Activated CD4-positive, alpha-beta T cell treated with anti-CD3 and anti-CD28 coated beads for 36 hours (primary cell): Measurements from ENCODE around the gene FAM180A. TPM values are rescaled to one million over a fixed set of nuclear protein-coding genes. Genes with fewer than 3 reads are reported as not detected.

Experiments used
- ATAC-seq: fragments of 200-7000 bp; cut with Tn5 transposase; one replicate; pipeline ENCODE4 v1.10.0; 2021; ENCODE audit warnings: mild to moderate bottlenecking, moderate library complexity
- CTCF ChIA-PET: fragments of 350-600 bp; sonication (Branson Sonifier 250); formaldehyde crosslinking; loops from one replicate; lab custom pipeline; 2021; ENCODE audit warnings: antibody characterized with exemption; lab: Charles Lee
- POLR2A ChIA-PET: fragments of 350-600 bp; sonication (Branson Sonifier 250); formaldehyde crosslinking; loops from one replicate; lab custom pipeline; 2021; ENCODE audit warnings: antibody characterized with exemption, inconsistent platforms; lab: Charles Lee
- DNase-seq: peaks from one replicate; pipeline ENCODE4 v3.0.0-alpha.2; 2020
- H3K27ac Mint-ChIP-seq: one replicate; pipeline ENCODE4 v1.8.0; 2021; ENCODE audit warnings: mixed read lengths
- H3K27me3 Mint-ChIP-seq: one replicate; pipeline ENCODE4 v1.8.0; 2021; ENCODE audit warnings: mixed read lengths
- H3K36me3 Mint-ChIP-seq: one replicate; pipeline ENCODE4 v1.8.0; 2021; ENCODE audit warnings: low read depth, mixed read lengths
- H3K4me1 Mint-ChIP-seq: one replicate; pipeline ENCODE4 v1.8.0; 2021; ENCODE audit warnings: mixed read lengths
- H3K4me3 Mint-ChIP-seq: one replicate; pipeline ENCODE4 v1.8.0; 2021; ENCODE audit warnings: mild to moderate bottlenecking, moderate library complexity, mixed read lengths
- H3K9me3 Mint-ChIP-seq: one replicate; pipeline ENCODE4 v1.8.0; 2021; ENCODE audit warnings: low read depth, mixed read lengths
- intact Hi-C, 2 experiments: fragments of 100-400 bp; cut with DNase I in 1 of 2; cut with micrococcal nuclease in 1 of 2; formaldehyde crosslinking; loops; one replicate each; pipeline versions ENCODE4 v1.14.2 to v1.15.1; 2022 to 2024; cut with DNase I, micrococcal nuclease
- total RNA-seq, 2 experiments: library from RNA; stranded (reverse); gene quantifications; one replicate each; pipeline ENCODE4 v1.2.3, GENCODE V29; 2021

Gene FAM180A
- total RNA-seq, 2 experiments from 2014 or later = not detected

DNA sequence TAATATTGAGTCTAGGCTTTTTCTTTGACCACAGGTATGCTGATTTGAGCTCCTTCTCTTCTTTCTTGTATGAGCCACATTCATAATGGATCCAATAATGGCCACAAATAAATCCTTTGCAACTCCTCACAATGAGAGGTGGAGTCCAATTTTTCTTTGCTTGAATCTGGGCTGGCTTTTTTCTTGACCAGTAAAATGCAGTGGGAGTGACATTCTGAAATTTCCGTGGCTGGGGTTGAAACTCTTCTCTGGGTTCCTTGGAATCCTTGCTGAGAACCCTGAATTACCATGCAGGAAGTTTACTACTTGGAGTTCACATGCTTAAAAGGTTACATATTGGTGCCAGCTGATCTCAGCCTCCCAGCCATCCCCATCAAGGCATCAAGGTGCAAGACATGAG, 22.4 kb upstream of the FAM180A start:
- Mint-ChIP-seq H3K36me3 (no peaks in the 10 kb centered on the region), H3K4me1 (no peaks in the 10 kb centered on the region), H3K9me3 (no peaks in the 10 kb centered on the region), H3K27ac (no peak overlapping the region), H3K27me3 (peaks cover 9% of the 10 kb centered on the region), H3K4me3 (no peak overlapping the region)
- DNase-seq (no peak), ATAC-seq (no peak)
- intact Hi-C loops = no loop called here
- POLR2A ChIA-PET = no interaction called here
- CTCF ChIA-PET = interaction anchor here (0.8 kb wide), 1 partner anchor 98 kb away, joined by 3 read pairs; no protein-coding TSS in a partner anchor

DNA sequence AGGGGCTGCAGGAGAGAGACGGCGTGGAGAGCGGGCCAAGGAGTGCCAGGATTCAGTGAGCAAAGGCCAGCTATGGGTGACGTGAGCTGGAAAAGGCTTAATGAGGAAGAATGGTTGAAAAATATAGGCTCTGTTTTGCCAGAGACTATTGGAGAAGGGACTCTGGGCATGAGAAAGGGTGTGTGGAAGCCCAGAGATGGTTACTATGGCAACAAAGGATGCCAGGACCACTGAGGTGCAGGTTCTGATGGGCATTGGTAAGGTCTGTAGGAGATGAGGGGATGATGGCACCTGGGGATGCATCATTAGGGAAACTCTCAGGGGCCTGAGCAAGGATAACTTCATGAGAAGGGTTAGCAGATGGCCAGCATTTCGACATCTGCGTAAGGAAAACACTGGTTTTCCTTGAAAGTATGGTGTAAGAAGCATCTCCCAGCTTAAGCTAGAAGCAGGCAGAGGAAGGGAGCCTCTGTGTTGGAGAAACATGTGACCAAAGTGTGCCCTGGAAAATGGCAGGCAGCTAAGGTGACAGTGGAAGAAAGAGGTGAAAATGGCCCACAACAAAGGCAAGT, 21.6 kb upstream of the FAM180A start:
- DNase-seq (no peak), ATAC-seq (no peak)
- Mint-ChIP-seq H3K4me3 (no peak overlapping the region), H3K27ac (no peak overlapping the region), H3K36me3 (no peaks in the 10 kb centered on the region), H3K27me3 (peaks cover 14% of the 10 kb centered on the region), H3K9me3 (no peaks in the 10 kb centered on the region), H3K4me1 (no peaks in the 10 kb centered on the region)
- ChIA-PET CTCF (interaction anchor here (1.5 kb wide), 1 partner anchor 30 kb away, joined by 3 read pairs; no protein-coding TSS in a partner anchor), POLR2A (no interaction called here)
- intact Hi-C loops = no loop called here

DNA sequence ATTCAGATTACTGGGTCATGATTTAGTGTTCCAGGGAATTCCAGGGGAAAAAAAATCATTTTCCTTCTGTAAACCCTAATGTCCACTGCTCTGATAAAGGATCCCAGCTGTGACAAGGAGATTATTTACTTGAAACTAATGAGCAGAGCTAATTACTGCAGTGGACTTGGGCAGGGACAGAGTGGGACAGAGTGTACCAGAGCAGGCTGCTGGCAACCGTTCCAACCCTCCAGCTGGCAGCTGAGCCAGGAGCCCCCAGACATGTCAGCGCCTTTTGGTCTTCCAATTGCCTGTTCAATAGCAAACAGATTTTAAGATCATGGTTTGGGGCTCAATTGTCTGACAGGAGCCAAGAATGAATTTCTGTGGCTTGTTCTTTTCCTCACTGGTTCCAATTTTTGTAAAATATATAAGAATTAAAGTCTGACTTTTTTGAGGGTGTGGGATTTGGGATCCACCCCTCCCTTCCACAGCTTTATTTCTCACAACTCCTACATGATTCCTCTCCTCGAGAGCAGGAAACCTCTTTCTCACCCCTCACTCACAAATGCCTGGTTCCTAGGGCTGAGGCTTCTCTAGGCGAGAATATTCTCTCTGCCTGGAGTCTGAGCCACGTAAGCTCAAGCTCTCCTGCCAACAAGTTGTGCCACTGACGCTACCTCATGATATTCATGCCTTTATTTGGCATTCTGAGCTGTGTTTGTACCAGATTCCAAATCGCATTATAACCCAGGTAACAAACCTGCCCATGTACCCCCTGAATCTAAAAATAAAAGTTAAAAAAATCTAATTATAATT, 20.6 kb upstream of the FAM180A start:
- Mint-ChIP-seq H3K4me1 (no peaks in the 10 kb centered on the region), H3K4me3 (no peak overlapping the region), H3K36me3 (no peaks in the 10 kb centered on the region), H3K27me3 (peaks cover 16% of the 10 kb centered on the region), H3K27ac (no peak overlapping the region), H3K9me3 (no peaks in the 10 kb centered on the region)
- ChIA-PET CTCF (interaction anchor here (1.5 kb wide), 1 partner anchor 29 kb away, joined by 3 read pairs; no protein-coding TSS in a partner anchor), POLR2A (no interaction called here)
- intact Hi-C loops = no loop called here
- no peak for DNase-seq
- ATAC-seq = no peak

GRCh38 chr7:135768467-135768866, 19.9 kb upstream of the FAM180A start:
- no peaks in the 10 kb centered on the region for H3K4me1 Mint-ChIP-seq
- H3K9me3 Mint-ChIP-seq = no peaks in the 10 kb centered on the region
- ATAC-seq (no peak), DNase-seq (no peak)
- intact Hi-C loops = no loop called here
- H3K27ac Mint-ChIP-seq = no peak overlapping the region
- H3K36me3 Mint-ChIP-seq = no peaks in the 10 kb centered on the region
- peaks cover 20% of the 10 kb centered on the region for H3K27me3 Mint-ChIP-seq
- ChIA-PET POLR2A (no interaction called here), CTCF (no interaction called here)
- no peak overlapping the region for H3K4me3 Mint-ChIP-seq

DNA sequence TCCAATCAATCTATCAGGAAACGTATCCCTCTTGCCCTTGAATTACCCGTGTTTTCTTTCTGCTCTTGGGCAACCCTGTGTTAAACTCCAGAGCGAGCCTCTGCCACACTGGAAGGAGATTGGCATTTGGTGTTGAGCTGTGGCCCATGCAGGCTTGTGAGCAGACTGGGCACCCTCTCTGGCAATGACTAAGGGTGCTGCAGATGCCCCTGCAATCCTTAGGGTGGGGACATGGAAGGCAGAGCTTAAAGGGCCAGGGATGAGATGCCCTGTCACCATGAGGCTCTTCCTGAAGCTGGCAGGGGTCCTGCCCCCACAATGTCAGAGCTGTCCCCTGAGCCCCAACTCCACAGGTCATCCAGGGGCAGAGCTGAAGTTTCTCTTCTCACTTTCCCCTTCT, 19.5 kb upstream of the FAM180A start:
- POLR2A ChIA-PET = no interaction called here
- intact Hi-C loops = no loop called here
- ATAC-seq = no peak
- H3K36me3 Mint-ChIP-seq = no peaks in the 10 kb centered on the region
- CTCF ChIA-PET = no interaction called here
- H3K9me3 Mint-ChIP-seq = no peaks in the 10 kb centered on the region
- H3K4me1 Mint-ChIP-seq = no peaks in the 10 kb centered on the region
- H3K27me3 Mint-ChIP-seq = peaks cover 20% of the 10 kb centered on the region
- DNase-seq = no peak
- no peak overlapping the region for H3K27ac Mint-ChIP-seq
- no peak overlapping the region for H3K4me3 Mint-ChIP-seq

DNA sequence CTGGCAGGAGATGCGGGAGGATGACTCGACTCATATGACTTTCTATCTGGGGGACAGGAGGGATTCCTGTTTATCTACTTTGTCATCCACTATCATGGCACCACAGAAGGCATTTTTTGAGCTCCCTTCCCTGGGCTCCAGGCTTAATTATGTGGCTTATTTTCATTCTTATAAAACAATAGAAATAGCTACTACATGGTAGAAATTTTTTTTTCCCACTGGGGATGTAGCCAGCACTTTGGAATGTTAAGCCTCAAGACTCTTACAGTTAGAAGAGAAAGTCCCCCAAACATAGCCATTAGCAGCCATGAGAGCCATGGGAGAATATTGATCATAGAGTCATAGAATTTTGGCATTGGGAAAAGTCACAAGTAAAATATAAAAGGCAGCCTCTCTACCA, 14.6 kb upstream of the FAM180A start:
- ChIA-PET CTCF (no interaction called here), POLR2A (no interaction called here)
- Mint-ChIP-seq H3K27me3 (peaks cover 34% of the 10 kb centered on the region), H3K4me1 (no peaks in the 10 kb centered on the region), H3K27ac (no peak overlapping the region), H3K36me3 (no peaks in the 10 kb centered on the region), H3K4me3 (no peak overlapping the region), H3K9me3 (no peaks in the 10 kb centered on the region)
- no peak for ATAC-seq
- DNase-seq = no peak
- intact Hi-C loops = no loop called here

GRCh38 chr7:135761751-135762488, 13.3 kb upstream of the FAM180A start:
- intact Hi-C loops = no loop called here
- H3K27me3 Mint-ChIP-seq = peaks cover 35% of the 10 kb centered on the region
- CTCF ChIA-PET = no interaction called here

GRCh38 chr7:135759532-135759931, 10.9 kb upstream of the FAM180A start:
- DNase-seq = no peak
- Mint-ChIP-seq H3K9me3 (no peaks in the 10 kb centered on the region), H3K4me3 (no peak overlapping the region), H3K4me1 (no peaks in the 10 kb centered on the region), H3K27me3 (peaks cover 30% of the 10 kb centered on the region), H3K36me3 (no peaks in the 10 kb centered on the region), H3K27ac (no peak overlapping the region)
- POLR2A ChIA-PET = no interaction called here
- intact Hi-C loops = no loop called here
- CTCF ChIA-PET = no interaction called here
- no peak for ATAC-seq

More at GRCh38 chr7:135761751-135762488, 13.3 kb upstream of the FAM180A start:
- Mint-ChIP-seq H3K4me1 (no peaks in the 10 kb centered on the region), H3K9me3 (no peaks in the 10 kb centered on the region), H3K4me3 (no peak overlapping the region), H3K27ac (no peak overlapping the region), H3K36me3 (no peaks in the 10 kb centered on the region)
- DNase-seq (no peak), ATAC-seq (no peak)
- POLR2A ChIA-PET = no interaction called here

GRCh38 chr7:135758531-135758932, 9.9 kb upstream of the FAM180A start:
- Mint-ChIP-seq H3K4me1 (no peaks in the 10 kb centered on the region), H3K36me3 (no peaks in the 10 kb centered on the region), H3K27me3 (peaks cover 32% of the 10 kb centered on the region), H3K4me3 (no peak overlapping the region), H3K27ac (no peak overlapping the region), H3K9me3 (no peaks in the 10 kb centered on the region)
- no peak for ATAC-seq
- CTCF ChIA-PET = no interaction called here
- intact Hi-C loops = no loop called here
- no peak for DNase-seq
- POLR2A ChIA-PET = no interaction called here

GRCh38 chr7:135757719-135758411, 9.3 kb upstream of the FAM180A start:
- ATAC-seq (no peak), DNase-seq (no peak)
- Mint-ChIP-seq H3K27me3 (peaks cover 32% of the 10 kb centered on the region), H3K4me1 (no peaks in the 10 kb centered on the region), H3K4me3 (no peak overlapping the region), H3K27ac (no peak overlapping the region), H3K9me3 (no peaks in the 10 kb centered on the region), H3K36me3 (no peaks in the 10 kb centered on the region)
- ChIA-PET CTCF (interaction anchor here (0.8 kb wide), 1 partner anchor 47 kb away, joined by 3 read pairs; no protein-coding TSS in a partner anchor), POLR2A (no interaction called here)
- intact Hi-C loops = no loop called here

DNA sequence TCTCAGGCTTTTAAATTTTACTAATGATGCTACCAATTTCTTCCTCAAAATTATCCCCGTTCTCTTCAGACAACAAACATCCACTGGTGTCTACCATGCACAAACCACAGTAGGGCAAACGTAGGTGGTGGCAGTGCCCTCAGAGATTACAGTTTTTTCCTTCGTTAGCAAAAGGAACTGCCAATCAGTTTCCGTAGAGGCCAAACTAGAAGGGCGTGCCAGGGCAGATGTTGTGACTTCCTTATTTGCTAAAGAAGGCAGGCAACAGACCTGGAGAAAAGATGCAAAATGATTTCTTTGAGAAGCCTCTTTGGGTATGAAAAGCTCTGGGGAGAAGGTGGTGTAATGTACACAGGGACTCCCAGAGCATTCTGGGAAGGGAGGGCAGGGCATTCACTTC, 7.6 kb upstream of the FAM180A start:
- no peak for DNase-seq
- ATAC-seq = no peak
- Mint-ChIP-seq H3K36me3 (no peaks in the 10 kb centered on the region), H3K4me1 (no peaks in the 10 kb centered on the region), H3K27me3 (peaks cover 29% of the 10 kb centered on the region), H3K9me3 (no peaks in the 10 kb centered on the region), H3K27ac (no peak overlapping the region), H3K4me3 (no peak overlapping the region)
- intact Hi-C loops = no loop called here
- CTCF ChIA-PET = no interaction called here
- POLR2A ChIA-PET = no interaction called here
